DMS153 treated with DMSO at 0.1 percent for 48 hours (cell line): ENCODE data around the gene SLC25A10.

Experiments used
- DNase-seq: peaks from one replicate; lab custom pipeline; 2025; ENCODE audit not compliant: unreplicated experiment; lab: John Stamatoyannopoulos, UW

SLC25A10 gene

GRCh38 chr17:81705518-81706231 lies 6.4 kb upstream of the SLC25A10 start:
- DNase-seq, result no peak

DNA sequence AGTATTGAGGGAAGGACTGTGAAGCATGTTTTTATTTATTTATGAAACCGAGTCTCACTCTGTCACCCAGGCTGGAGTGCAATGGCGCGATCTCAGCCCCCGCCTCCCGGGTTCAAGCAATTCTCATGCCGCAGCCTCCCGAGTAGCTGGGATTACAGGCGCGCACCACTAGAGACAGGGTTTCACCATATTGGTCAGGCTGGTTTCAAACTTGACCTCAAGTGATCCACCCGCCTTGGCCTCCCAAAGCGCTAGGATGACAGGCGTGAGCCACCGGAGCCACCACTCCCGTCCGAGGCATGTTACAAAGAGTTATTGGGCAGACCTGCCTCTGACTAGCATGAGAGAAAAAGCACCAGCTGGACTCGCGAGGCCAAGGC lies 5.9 kb upstream of the SLC25A10 start:
- no peak for DNase-seq

GRCh38 chr17:81706757-81707624 lies 5.1 kb upstream of the SLC25A10 start:
- DNase-seq, result no peak

- DNase-seq, result no peak
These were observed 4.1 kb upstream of the SLC25A10 start for GRCh38 chr17:81707725-81708646.

- DNase-seq, result no peak
These were observed 3.3 kb upstream of the SLC25A10 start for GRCh38 chr17:81708739-81709185.

DNA sequence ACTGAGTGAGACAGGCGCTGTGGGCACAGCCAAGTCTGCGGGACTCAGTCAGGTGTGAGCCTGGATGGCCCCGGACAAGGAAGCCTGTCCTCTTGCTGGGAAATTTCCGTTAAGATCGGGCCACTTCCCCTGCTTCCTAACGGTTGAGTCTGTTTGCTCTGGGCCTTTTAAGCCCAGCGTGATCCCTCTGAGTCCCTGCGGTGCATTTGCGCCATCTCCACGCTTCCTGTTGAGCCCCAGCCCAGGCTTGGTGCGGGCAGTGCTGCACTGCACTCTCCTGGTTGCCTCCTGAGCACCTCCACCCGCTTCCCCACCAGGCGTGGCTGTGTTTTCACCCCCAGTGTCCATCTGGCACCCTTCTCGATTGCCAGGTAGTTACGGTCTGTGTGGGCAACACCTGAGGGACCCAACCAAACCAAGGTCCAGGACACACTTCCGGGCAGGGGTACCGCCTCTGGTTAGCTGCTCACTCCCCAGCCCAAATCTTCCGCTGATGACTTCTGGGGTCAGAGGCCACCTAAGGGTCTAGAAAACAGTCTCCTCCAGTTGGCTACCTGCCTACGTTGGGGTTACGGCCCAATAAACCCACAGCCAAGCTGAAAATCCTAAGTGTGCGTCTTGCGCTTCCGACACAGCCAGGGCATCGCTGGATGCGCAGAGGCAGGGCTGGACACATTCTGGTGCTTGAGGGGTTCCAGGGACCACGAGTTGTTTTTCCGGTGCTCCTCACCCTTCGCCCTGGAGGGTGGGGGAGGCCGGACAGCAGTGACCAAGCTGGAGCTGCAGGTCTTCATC lies 1.4 kb upstream of the SLC25A10 start:
- DNase-seq, result no peak

- DNase-seq, result no peak
These were observed 452 bp downstream of the SLC25A10 start for GRCh38 chr17:81712468-81713003.

DNA sequence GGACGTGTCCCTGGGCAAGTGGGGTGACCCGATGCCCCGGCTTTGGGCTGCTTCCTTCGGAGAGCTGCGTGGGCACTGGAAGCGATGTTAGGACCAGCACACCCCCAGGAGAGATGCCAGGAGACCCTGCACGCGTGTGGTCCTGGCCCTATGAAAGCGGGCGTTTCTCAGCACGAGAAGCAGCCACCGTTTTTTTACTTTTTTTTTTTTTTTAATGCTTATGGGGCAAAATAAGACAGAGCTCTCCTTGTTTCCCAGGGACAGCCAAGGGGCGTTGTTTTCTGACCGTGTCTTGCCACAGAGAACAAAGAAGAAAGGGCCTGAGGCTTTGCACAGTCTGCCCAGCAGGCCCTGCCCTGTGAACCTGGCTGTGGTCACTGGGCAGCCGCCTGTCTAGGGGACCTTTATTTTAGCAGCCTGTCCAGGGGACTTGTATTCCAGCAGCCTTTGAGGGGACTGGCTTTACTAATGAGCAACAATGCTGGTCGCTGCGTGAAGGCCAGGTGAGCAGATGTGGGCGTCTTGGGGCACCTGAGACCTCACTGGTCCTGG lies 996 bp downstream of the SLC25A10 start:
- DNase-seq, result no peak

DNA sequence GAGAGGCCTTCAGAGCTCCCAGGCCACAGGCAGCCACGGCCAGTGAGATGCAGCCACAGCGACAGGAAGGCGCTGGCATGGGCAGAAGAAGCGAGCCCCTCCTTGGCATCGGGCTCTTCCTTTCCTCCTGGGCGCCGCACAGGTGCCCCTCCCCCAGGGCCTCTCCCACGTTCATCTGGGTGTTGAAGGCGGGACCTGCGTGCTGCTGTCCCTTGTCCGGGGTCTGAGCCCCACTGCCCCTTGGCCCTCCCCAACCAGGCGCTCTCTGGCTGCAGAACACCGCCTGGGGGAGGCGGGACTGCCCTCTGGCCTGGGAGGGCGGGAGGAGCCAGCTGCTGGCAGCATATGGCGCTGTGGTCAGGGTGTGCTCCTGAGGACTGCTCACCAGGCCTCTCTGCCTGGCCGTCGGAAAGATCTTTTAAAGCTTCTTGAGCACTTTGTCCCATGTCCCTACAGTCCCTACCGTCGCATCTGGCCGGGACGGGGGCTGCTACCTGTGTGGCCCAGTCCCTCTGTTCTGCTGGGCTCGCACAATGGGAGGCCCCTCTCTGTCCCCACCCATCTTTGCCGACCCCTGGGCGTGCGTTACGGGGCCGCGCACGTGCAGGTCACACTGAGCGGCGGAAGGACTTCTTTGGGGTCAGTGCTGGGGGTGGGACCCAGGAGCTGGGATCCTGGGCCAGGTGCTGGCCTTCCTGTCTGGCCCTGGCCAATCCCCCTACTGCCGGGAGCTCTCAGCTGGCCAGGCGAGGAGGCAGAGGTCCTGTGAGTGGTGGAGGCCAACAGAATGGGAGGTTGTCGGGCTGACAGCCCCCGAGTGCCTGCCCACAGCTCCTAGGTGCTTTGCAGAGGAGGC lies 1.7 kb downstream of the SLC25A10 start:
- DNase-seq, result no peak

- no peak for DNase-seq
These were observed 2.5 kb downstream of the SLC25A10 start for GRCh38 chr17:81714412-81715106.

GRCh38 chr17:81715107-81715871 lies 3.2 kb downstream of the SLC25A10 start:
- no peak for DNase-seq

- no peak for DNase-seq
These were observed 4.0 kb downstream of the SLC25A10 start for GRCh38 chr17:81715872-81716673.

GRCh38 chr17:81716674-81716996 lies 4.6 kb downstream of the SLC25A10 start:
- DNase-seq, result no peak

DNA sequence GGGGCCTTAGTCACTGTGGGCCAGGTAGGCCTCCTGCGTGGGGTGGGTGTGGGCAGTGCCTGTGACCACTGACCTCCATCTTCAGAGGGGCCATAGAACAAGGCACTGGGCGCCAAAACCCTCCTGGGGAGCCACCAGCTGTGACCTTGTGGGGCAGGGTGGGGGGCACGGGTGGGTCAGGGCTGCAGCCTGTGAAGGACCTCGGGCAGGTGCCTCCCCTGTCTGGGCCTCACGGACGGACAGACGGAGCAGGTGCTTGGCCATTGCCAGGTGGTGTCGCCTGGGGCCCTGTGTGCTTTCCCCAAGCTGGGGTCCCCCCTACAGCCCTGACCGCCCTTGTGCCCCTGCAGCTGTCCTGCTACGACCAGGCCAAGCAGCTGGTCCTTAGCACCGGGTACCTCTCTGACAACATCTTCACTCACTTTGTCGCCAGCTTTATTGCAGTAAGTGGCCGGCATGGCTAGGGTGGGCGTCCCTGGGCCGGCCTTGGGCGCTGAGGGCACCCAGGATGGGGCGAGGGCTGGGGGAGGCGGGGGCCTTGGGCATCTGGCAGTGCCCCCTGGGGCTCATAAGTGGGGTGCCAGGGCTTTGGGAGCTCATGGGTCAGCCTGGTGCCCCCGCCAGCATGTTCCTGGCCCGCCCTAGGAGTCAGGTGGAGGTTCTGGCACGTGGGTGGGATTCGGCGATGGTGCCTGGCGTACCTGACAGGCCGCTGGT lies 5.1 kb downstream of the SLC25A10 start:
- no peak for DNase-seq

GRCh38 chr17:81717766-81718089 lies 5.6 kb downstream of the SLC25A10 start:
- DNase-seq, result no peak
